IMR-90 (cell line): ENCODE results near the gene PIK3C3. TPM values are rescaled to one million over a fixed set of nuclear protein-coding genes. Genes with fewer than 3 reads are reported as not detected.

Source experiments
- ATAC-seq: fragments of 200-7000 bp; cut with Tn5 transposase; 2 replicates; pipeline ENCODE4 v1.9.1; 2020; ENCODE audit warnings: low read depth, mild to moderate bottlenecking, moderate library complexity
- BruUV-seq: library from RNA; stranded (reverse); fragments of 400-500 nt; replicated peaks from 2 replicates; lab custom pipeline; 2021; lab: Mats Ljungman, UMichigan
- CTCF ChIA-PET: fragments of 300-600 bp; formaldehyde crosslinking; extraction: SDS; loops from one replicate; lab custom pipeline; 2021; ENCODE audit warnings: antibody characterized with exemption; lab: Yijun Ruan, JAX
- POLR2A ChIA-PET: fragments of 300-600 bp; sonication (Branson Sonifier 250); formaldehyde crosslinking; loops from one replicate; lab custom pipeline; 2022; ENCODE audit warnings: antibody characterized with exemption; ENCODE audit not compliant: unreplicated experiment; lab: Charles Lee
- DNase-seq: peaks from one replicate; pipeline ENCODE4 v3.0.0; 2013
- H2AFZ ChIP-seq: replicated peaks from 2 replicates; pipeline ENCODE3; 2013; ENCODE audit warnings: low read length, mild to moderate bottlenecking; ENCODE audit not compliant: poor library complexity
- H2AK5ac ChIP-seq: 2 replicates; pipeline ENCODE4 v1.6.1; 2013; ENCODE audit warnings: low read depth, low read length, inconsistent platforms
- H2AK9ac ChIP-seq: replicated peaks from 2 replicates; pipeline ENCODE3; 2013; ENCODE audit warnings: mild to moderate bottlenecking, low read depth, low read length, moderate library complexity; ENCODE audit not compliant: poor library complexity
- H2BK120ac ChIP-seq: 2 replicates; pipeline ENCODE4 v1.6.1; 2013; ENCODE audit warnings: low read depth, low read length, inconsistent platforms
- H2BK15ac ChIP-seq: 3 replicates; pipeline ENCODE4 v1.6.1; 2013; ENCODE audit warnings: low read depth, low read length, inconsistent platforms
- H2BK20ac ChIP-seq: 2 replicates; pipeline ENCODE4 v1.6.1; 2013; ENCODE audit warnings: low read depth, mild to moderate bottlenecking, inconsistent platforms, low read length, moderate library complexity
- H2BK5ac ChIP-seq: 2 replicates; pipeline ENCODE4 v1.6.1; 2013; ENCODE audit warnings: mild to moderate bottlenecking, low read depth, low read length, inconsistent platforms; ENCODE audit not compliant: poor library complexity, severe bottlenecking
- H3K14ac ChIP-seq: replicated peaks from 2 replicates; pipeline ENCODE4 v1.6.1; 2013; ENCODE audit warnings: low read depth, low read length, inconsistent platforms
- H3K18ac ChIP-seq: 2 replicates; pipeline ENCODE4 v1.6.1; 2013; ENCODE audit warnings: low read depth, low read length, control low read depth
- H3K23ac ChIP-seq: 2 replicates; pipeline ENCODE4 v1.6.1; 2013; ENCODE audit warnings: low read depth, low read length, inconsistent platforms
- H3K27ac ChIP-seq: 2 replicates; pipeline ENCODE4 v1.5.1; 2013; ENCODE audit warnings: mild to moderate bottlenecking, control low read depth, low read length; ENCODE audit not compliant: insufficient read depth
- H3K27me3 ChIP-seq: 2 replicates; pipeline ENCODE4 v1.6.1; 2013; ENCODE audit warnings: low read length; ENCODE audit not compliant: control insufficient read depth, insufficient read depth
- H3K36me3 ChIP-seq: 2 replicates; pipeline ENCODE4 v1.6.1; 2013; ENCODE audit warnings: low read length, mixed read lengths; ENCODE audit not compliant: control insufficient read depth, insufficient read depth
- H3K4ac ChIP-seq: 2 replicates; pipeline ENCODE4 v1.6.1; 2013; ENCODE audit warnings: low read depth, low read length, inconsistent platforms
- H3K4me1 ChIP-seq: 2 replicates; pipeline ENCODE4 v1.6.1; 2013; ENCODE audit warnings: low read length, mixed read lengths; ENCODE audit not compliant: control insufficient read depth, insufficient read depth
- H3K4me2 ChIP-seq: 2 replicates; pipeline ENCODE4 v1.6.1; 2013; ENCODE audit warnings: low read depth, mild to moderate bottlenecking, control low read depth, low read length, moderate library complexity
- H3K4me3 ChIP-seq: 2 replicates; pipeline ENCODE4 v1.5.1; 2013; ENCODE audit warnings: low read depth, mild to moderate bottlenecking, control low read depth, low read length, moderate library complexity; ENCODE audit not compliant: insufficient read depth
- H3K56ac ChIP-seq: 2 replicates; pipeline ENCODE4 v1.6.1; 2013; ENCODE audit warnings: low read length, inconsistent platforms; ENCODE audit not compliant: insufficient read depth; ENCODE audit errors: extremely low read depth
- H3K79me1 ChIP-seq, 2 experiments: 2 replicates each; pipeline ENCODE4 v1.6.1; 2013; ENCODE audit warnings: low read length in 2 of 2, inconsistent platforms in 1 of 2, low read depth in 1 of 2
- H3K9ac ChIP-seq: 2 replicates; pipeline ENCODE4 v1.6.1; 2013; ENCODE audit warnings: low read depth, low read length, control low read depth
- H3K9me1 ChIP-seq: 2 replicates; pipeline ENCODE4 v1.6.1; 2013; ENCODE audit warnings: low read length, inconsistent platforms; ENCODE audit not compliant: insufficient read depth
- H3K9me3 ChIP-seq: 2 replicates; pipeline ENCODE4 v1.6.1; 2013; ENCODE audit warnings: low read length; ENCODE audit not compliant: control insufficient read depth, insufficient read depth
- H4K20me1 ChIP-seq: 2 replicates; pipeline ENCODE4 v1.6.1; 2013; ENCODE audit warnings: low read length, inconsistent platforms; ENCODE audit not compliant: insufficient read depth
- H4K5ac ChIP-seq: 2 replicates; pipeline ENCODE4 v1.6.1; 2013; ENCODE audit warnings: mild to moderate bottlenecking, low read depth, low read length, control low read depth
- H4K8ac ChIP-seq, 2 experiments: 2 replicates each; pipeline ENCODE4 v1.6.1; 2013; ENCODE audit warnings: low read depth in 2 of 2, low read length in 2 of 2, control low read depth in 1 of 2, inconsistent platforms in 1 of 2
- H4K91ac ChIP-seq: 2 replicates; pipeline ENCODE4 v1.6.1; 2013; ENCODE audit warnings: low read depth, low read length, inconsistent platforms; ENCODE audit not compliant: insufficient read depth
- CEBPB ChIP-seq: IDR thresholded peaks from 2 replicates; pipeline ENCODE4 v1.6.1; 2012; ENCODE audit warnings: low read depth, low read length, improper control_type of control experiment
- POLR2A ChIP-seq: IDR thresholded peaks from 2 replicates; pipeline ENCODE4 v1.6.1; 2012; ENCODE audit warnings: mild to moderate bottlenecking, low read depth, low read length
- RAD21 ChIP-seq: IDR thresholded peaks from 2 replicates; pipeline ENCODE4 v1.6.1; 2012; ENCODE audit warnings: low read length, improper control_type of control experiment
- RFX5 ChIP-seq: IDR thresholded peaks from 2 replicates; pipeline ENCODE4 v1.8.0; 2012; ENCODE audit warnings: low read depth, mild to moderate bottlenecking, low read length, moderate library complexity
- WGBS, 2 experiments: methylation state at CpG; one replicate each; pipeline versions ENCODE4 v1.1.5 to v1.1.7; 2013; ENCODE audit warnings: missing lambda C conversion rate in 2 of 2; ENCODE audit not compliant: insufficient read length in 1 of 2; ENCODE audit errors: extremely low coverage in 2 of 2; 5-methylcytosine and 5-hydroxymethylcytosine counted together
- dilution Hi-C: fragments of 300-500 bp; cut with HindIII; formaldehyde crosslinking; loops from one replicate; pipeline ENCODE4 v1.14.3; 2018; ENCODE audit warnings: low sequenced_read_pairs; ENCODE audit not compliant: unreplicated experiment
- in situ Hi-C: fragments of 300-500 bp; cut with MboI; formaldehyde crosslinking; loops from 3 replicates; pipeline ENCODE4 v1.14.3; 2019; ENCODE audit warnings: low sequenced_read_pairs, inconsistent platforms, mixed read lengths
- intact Hi-C: fragments of 100-400 bp; cut with micrococcal nuclease; formaldehyde crosslinking; loops from 2 replicates; pipeline ENCODE4 v1.10.0; 2022
- polyA plus RNA-seq, 3 experiments: library from polyadenylated mRNA; depleted of rRNA; stranded (reverse); fragments of >200 nt; gene quantifications; 2 replicates each; pipeline ENCODE4 v1.2.3, GENCODE V29; 2012; ENCODE audit warnings: low replicate concordance in 1 of 3
- total RNA-seq: library from RNA; depleted of rRNA; stranded (reverse); fragments of >200 nt; gene quantifications from 2 replicates; pipeline ENCODE4 v1.2.3, GENCODE V29; 2012
- TF ChIP-seq, protein P1 (sequence below): fragments of 150-350 bp; IDR thresholded peaks from 2 replicates; pipeline ENCODE4 v1.6.1; 2016; ENCODE audit warnings: low read depth, mild to moderate bottlenecking, low read length, moderate library complexity, borderline replicate concordance
- TF ChIP-seq, protein P2 (sequence below): fragments of 150-350 bp; IDR thresholded peaks from 2 replicates; pipeline ENCODE4 v1.6.1; 2017; ENCODE audit warnings: mild to moderate bottlenecking, antibody characterized with exemption, low read length, low read depth

The PIK3C3 gene
- total and polyA plus RNA-seq, 2 of the 4 experiments (the other 2 are of a cell fraction), result 41.2 to 57.2 TPM

DNA sequence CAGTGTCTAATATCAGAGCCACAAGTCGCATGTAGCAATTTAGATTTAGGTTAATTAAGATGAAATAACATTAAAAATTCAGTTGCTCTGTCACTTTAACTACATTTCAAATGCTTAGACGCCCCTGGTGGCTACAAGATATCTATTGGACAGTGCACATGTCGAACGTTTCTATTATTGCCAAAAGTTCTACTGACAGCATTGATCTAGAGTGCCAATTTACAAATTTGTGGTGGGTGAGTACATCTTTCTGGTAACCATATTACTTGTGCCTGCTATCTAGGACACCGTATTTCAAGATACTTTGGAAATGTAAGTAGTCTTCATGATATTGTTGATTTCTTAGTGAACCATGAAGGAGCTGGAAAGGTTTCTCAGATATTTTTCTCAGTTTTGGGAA lies 20.2 kb downstream of the PIK3C3 start:
- peaks cover 2% of the 10 kb centered on the region; the same call in 1 of the 2 replicates for H3K36me3 ChIP-seq
- ChIA-PET CTCF (interaction anchor here (1.0 kb wide), 1 partner anchor 11 kb away, joined by 3 read pairs; no protein-coding TSS in a partner anchor), POLR2A (no interaction called here)

More for the DNA sequence above, 20.2 kb downstream of the PIK3C3 start:
- Histone ChIP-seq H3K27me3 (no peaks in the 10 kb centered on the region), H3K4me1 (no peaks in the 10 kb centered on the region; the same call in 1 of the 2 replicates), H2BK5ac (no peak overlapping the region), H4K5ac (no peak overlapping the region), H3K4me3 (no peak overlapping the region), H3K4me2 (no peak overlapping the region), H3K56ac (no peak overlapping the region), H2AFZ (no peak overlapping the region), H3K23ac (no peak overlapping the region), H3K9me1 (peaks cover 6% of the 10 kb centered on the region; the same call in 1 of the 2 replicates), H2BK15ac (no peak overlapping the region), H3K27ac (no peak overlapping the region), H3K9ac (no peak overlapping the region), H4K8ac (no peak overlapping the region), H2BK120ac (no peak overlapping the region), H4K20me1 (0 out of 2 replicates have a peak, but pooled peaks cover 4% of the 10 kb centered on the region), H3K79me1 (peaks cover 11 to 42% of the 10 kb centered on the region in 2 experiments), H3K9me3 (no peaks in the 10 kb centered on the region), H2AK9ac (no peak overlapping the region), H3K14ac (no peak overlapping the region), H3K18ac (no peak overlapping the region), H2BK20ac (no peak overlapping the region), H4K91ac (no peak overlapping the region), H2AK5ac (no peak overlapping the region), H3K4ac (no peak overlapping the region)
- no peak for DNase-seq
- in situ Hi-C loops (no loop called here), intact Hi-C loops (no loop called here), dilution Hi-C loops (no loop called here)
- WGBS, 2 experiments, result no CpG with 5 or more reads among the region's 5 CpGs
- ATAC-seq, result no peak
- no TSS peak for BruUV-seq
- TF ChIP-seq, protein P1, sequence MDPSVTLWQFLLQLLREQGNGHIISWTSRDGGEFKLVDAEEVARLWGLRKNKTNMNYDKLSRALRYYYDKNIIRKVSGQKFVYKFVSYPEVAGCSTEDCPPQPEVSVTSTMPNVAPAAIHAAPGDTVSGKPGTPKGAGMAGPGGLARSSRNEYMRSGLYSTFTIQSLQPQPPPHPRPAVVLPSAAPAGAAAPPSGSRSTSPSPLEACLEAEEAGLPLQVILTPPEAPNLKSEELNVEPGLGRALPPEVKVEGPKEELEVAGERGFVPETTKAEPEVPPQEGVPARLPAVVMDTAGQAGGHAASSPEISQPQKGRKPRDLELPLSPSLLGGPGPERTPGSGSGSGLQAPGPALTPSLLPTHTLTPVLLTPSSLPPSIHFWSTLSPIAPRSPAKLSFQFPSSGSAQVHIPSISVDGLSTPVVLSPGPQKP, result no peak
- no peak for TF ChIP-seq RFX5
- TF ChIP-seq POLR2A, result no peak
- TF ChIP-seq, protein P2, sequence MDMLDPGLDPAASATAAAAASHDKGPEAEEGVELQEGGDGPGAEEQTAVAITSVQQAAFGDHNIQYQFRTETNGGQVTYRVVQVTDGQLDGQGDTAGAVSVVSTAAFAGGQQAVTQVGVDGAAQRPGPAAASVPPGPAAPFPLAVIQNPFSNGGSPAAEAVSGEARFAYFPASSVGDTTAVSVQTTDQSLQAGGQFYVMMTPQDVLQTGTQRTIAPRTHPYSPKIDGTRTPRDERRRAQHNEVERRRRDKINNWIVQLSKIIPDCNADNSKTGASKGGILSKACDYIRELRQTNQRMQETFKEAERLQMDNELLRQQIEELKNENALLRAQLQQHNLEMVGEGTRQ, result no peak
- TF ChIP-seq CEBPB, result no peak
- no peak for TF ChIP-seq RAD21
